ENCODE results near the gene TRIM36.
A peak's percentile ranks its signal among the peaks of the same experiment; 100 is the strongest.

TRIM36 gene, protein sequence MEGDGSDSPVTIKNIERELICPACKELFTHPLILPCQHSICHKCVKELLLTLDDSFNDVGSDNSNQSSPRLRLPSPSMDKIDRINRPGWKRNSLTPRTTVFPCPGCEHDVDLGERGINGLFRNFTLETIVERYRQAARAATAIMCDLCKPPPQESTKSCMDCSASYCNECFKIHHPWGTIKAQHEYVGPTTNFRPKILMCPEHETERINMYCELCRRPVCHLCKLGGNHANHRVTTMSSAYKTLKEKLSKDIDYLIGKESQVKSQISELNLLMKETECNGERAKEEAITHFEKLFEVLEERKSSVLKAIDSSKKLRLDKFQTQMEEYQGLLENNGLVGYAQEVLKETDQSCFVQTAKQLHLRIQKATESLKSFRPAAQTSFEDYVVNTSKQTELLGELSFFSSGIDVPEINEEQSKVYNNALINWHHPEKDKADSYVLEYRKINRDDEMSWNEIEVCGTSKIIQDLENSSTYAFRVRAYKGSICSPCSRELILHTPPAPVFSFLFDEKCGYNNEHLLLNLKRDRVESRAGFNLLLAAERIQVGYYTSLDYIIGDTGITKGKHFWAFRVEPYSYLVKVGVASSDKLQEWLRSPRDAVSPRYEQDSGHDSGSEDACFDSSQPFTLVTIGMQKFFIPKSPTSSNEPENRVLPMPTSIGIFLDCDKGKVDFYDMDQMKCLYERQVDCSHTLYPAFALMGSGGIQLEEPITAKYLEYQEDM

DNA sequence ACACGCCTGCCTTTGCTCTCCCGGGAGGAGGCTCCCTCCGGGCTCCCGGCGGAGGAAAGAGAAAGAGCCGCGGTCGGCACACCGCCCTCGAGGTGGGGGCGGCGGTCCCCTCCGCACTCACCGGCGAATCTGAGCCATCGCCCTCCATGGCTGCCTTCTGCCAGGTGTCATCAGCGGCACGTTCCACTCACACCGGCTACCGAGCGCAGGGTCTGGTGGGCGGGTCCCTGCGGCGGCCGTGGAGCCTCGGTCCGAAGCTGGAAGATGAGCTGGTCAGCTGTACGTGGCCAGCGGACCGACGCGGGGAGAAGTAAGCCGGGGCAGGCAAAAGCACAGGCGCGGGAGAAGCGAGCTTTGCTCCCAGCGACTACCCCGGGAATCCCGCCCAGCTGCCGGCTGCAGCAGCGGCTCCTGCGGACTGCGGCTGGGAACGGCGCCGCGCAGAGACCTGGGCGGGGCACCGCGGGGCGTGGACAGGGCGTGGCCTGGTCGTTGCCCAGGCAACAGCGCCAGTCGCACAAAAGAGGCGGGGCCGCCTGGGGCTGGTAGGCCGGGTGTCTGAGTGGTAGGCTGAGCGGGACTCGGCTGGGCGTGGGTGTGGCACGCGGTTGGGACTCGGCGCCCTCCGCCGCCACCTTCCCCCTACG, at the start of gene TRIM36:
Gene TRIM36 (minus strand): TSS at position 422 of the 647 bp plus-strand sequence. CDS start 274 bp downstream, at position 148.
- peak; percentile 98 for DNase-seq

DNA sequence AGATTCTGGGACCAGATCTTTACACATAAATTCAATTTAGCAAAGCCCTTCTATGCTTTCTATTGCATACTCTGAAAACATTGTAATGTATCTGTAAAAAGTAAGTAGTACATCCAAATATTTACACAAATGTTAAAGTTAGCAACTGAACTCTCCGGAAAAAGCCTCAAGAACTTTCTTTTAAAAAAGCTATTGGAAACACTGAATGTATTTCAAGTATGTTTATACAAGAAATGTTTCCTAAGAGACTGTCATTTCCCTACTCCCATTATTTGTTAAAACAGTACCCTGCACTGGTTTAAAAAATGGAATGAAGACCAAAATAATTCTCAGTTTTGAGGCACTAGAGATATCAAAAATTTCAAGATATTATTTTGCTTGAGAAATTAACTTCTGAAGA, 44.8 kb upstream of the TRIM36 start:
- DNase-seq, result no peak

DNA sequence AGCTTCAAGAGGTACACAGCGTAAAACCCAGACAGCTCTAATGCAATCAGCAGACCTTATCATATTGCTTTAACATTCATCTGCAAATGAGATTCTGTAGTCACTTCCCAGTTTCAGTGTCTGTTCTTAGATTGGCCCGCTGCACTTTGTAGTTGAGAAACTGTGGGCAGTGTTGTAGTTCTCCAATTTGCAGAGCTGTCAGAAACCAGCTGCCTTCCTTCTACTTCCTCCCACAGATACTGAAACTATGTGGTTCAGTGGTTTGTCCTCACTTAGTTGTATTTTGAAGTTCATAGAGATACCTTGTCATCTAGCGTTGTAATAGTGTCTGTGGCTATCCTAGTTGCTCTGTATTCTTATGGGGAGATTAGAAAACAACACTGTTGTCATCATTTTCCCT, 39.6 kb upstream of the TRIM36 start:
- no peak for DNase-seq

DNA sequence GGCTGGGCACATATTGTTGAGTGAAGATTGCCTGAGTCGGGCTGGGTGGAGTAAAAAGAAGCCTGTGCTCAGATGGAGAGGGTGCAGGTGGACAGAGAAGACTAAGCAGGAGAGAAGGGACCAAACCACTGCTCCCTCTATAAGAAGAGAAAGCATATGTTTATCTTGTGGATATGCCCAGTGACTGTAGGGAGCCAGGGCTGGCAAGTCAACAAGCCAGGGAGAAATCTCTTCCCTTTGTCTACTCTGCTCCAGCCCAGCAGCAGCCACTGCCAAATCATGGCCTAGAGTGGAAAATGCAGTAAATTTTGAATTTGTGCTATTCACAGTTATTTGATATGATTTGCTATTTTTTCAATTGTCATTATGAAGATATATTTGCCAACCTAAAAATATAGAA, 33.2 kb upstream of the TRIM36 start:
- DNase-seq, result no peak

DNA sequence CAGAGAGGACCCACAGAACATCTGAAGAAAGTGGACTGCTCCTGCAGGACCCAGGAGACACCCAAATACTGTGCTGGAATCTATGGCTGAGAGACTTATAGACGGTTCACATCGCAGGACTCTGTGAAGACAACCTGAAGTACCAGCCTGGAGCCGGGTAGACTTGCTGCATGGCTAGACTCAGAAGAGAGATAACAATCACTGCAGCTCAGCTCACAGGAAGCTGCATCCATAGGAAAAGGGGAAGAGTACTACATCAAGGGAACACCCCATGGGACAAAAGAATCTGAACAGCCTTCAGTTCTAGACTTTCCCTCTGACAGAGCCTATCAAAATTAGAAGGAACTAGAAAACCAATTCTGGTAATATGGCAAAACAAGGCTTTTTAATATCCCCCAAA, 26.5 kb upstream of the TRIM36 start:
- no peak for DNase-seq

DNA sequence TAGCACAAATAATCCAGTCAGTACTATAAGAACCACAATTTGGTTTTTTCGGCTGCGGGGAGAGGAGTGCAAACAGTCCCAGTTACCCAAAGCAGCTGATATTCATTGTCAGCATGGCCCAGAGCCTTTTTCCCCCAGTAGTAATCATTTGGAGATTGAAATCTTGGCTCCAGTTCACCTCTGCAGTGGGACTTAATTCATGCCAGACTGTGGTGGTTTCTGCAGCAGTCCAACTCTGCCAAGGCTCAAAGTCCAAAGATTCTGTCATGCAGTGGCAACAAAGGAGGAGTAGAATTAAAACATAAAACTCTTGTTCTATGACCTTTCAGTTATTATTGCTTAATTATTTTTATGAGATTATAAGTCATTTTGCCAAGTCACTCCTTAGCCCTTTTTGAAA, 25.0 kb upstream of the TRIM36 start:
- no peak for DNase-seq

DNA sequence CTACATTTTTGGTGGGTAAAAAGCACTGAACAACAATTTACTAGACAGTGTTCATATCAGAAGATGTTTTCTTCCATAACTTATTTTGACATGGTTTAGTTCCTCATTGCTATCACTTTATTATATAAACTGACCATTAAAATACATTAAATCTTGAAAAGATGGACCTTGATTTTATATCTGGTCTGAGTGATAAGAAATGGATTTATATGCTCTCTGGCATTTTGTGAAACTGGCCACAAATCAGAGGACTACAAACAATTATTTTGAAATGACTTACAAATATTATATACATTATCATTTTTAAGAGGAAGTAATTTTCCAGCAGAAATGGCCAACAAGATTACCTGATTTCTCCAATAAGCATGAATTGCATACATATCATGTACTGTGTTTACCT, 23.6 kb upstream of the TRIM36 start:
- DNase-seq, result no peak

DNA sequence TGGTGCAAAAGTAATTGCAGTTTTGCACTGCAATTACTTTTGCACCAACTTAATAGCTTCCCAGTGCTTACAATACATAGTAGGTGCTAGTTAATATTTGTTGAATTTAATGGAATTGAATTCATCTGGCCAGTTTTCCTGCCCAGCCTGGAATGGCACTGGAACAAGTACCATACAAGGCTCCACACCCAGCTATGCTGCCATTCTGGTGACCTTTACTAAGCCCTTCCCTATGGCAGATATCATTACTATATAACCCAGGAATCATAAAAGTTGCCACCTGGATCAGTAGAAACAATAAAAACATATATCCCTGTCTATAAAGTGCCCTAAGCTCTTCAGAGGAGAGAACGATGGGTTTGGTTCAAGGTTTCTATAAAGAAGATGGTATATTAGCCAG, 22.4 kb upstream of the TRIM36 start:
- DNase-seq, result no peak

DNA sequence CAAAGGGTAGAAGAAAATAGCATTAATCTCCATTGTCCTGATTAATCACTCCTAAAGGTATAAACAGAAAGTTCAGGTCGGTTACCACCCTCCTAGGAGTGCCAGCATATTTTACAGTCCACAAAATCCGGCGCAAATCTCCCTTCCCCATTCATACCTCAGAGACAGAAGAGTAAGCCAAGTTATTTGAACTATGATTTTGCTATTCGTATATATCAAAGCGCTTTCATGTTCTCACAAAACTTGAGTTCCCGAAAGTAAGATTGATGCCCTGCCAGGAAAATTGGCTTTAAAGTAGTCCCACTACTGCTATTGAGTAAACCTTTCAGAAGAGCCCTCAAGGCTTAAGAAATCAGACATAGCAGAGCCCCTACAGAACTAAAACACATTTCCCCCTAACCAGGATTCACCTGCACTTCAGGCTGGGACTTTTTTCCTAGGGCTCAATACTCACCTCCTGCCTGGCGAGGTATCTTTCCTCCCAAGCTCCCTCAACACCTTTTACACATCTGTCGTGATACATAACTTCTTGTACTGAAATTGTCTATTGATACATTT, 21.8 kb upstream of the TRIM36 start:
- no peak for DNase-seq

DNA sequence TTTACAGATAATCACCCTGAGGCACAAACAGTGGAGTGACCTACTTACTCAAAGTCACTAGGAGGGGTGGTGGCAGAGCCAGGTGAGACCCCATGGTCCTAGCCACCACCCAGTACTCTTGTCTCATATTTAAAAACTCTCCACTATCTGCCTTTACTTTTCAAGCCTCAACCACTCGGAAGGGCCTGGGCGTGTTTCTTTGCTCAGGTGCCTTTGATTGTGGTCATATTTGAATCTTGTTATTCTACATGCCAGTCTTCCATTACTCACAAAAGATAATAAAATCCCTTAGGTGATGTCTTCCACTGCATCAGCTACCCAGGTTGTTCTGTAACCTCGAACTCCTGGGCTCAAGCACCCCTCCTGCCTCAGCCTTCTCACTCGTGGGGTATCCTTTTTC, 20.7 kb upstream of the TRIM36 start:
- DNase-seq, result no peak

DNA sequence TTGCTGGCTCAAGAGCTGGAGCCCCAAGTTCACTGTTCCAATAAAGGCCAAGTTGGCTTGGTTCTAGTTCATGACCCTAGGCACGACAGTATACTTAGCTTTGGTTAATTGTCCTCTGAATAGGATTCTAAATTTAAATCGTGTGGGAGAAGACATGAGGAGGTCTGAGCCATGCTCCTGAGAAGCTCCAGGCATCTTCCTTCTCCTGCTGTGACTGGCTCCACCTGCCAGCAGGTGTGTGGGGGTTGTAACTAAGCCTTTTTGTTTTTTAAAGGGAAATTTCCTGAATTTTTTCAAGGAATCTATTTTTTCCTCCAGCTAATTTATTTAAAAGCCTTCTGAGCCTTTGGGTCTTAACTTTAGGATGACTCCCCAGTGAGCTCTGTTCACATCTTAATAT, 20.2 kb upstream of the TRIM36 start:
- no peak for DNase-seq

DNA sequence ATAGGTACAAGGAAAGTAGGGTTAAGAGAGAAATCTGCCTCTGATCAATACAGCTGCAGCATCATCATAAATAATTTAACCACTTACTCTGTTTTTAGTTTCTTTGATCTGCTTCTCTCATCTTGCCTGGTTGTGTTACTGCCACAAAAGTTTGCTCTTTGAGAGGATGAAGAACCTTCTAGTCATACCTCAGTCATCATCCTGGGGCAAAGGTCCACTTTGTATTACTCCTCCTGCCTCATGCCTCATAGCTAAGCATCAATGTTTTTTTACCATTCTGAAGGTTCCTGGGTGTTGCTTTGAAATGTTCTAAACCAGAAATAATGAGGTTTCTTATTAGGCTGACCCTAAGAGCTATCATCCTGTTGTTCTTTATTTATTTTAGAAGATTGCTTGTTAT, 17.1 kb upstream of the TRIM36 start:
- no peak for DNase-seq

DNA sequence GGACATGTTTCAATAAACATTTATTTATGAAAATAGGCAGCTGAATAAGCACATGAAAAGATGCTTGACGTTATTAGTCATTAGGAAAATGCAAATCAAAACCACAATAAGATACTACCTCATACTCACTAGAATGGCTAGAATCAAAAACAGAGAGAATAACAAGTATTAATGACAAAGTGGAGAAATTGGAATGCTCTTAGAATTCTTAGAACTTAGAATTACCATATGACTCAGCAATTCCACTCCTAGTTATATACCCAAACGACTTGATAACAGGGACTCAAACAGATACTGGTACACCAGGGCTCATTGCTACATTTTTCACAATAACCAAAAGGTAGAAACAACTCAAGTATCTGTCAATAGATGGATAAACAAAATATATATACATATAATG, 15.1 kb upstream of the TRIM36 start:
- DNase-seq, result peak; percentile 20

DNA sequence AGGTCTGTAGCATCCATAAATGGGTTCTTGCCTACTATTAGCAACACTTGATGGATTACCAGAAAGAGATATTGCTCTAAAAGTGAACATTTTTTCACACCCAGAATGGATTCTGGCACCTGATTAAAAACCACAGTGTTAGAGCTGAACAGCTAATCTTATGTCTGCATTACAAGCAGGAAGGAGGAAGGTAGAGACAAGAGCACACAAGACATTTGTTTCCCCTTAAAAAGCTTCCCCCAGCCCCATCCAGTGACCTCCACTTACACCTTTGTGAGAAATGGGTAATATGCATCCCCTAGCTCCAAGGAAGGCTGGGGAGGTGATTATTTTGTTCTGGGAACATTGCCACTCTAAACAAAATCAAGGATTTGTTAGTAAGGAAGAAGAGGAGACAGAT, 12.0 kb upstream of the TRIM36 start:
- DNase-seq, result no peak

DNA sequence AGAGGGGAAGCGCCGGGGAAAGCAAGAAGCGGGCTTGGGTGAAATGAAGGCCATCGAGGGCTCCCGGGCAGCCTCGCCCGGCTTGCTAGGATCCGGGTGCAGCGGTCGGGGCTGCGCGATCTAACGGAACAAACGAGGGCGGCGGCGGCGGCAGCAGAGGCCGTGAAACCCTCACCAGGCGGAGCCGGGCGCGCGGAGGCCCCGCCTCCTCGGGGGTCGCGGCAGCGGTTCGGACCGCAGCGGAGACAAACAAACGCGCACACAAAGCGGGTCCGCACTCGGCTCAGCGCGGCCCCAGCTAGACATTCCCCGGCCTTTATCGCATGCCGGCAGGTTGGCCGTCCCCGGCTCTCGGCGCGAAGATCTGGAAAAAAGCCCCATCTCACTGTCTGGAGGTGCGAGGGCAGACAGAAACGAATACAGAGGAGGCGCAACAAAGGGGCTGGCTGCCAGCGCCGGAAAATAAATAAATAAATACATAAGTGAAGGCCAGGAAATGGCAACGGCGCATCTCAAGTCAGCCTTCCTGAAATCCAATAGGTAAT, 10.5 kb upstream of the TRIM36 start:
- DNase-seq, result peak; percentile 80

DNA sequence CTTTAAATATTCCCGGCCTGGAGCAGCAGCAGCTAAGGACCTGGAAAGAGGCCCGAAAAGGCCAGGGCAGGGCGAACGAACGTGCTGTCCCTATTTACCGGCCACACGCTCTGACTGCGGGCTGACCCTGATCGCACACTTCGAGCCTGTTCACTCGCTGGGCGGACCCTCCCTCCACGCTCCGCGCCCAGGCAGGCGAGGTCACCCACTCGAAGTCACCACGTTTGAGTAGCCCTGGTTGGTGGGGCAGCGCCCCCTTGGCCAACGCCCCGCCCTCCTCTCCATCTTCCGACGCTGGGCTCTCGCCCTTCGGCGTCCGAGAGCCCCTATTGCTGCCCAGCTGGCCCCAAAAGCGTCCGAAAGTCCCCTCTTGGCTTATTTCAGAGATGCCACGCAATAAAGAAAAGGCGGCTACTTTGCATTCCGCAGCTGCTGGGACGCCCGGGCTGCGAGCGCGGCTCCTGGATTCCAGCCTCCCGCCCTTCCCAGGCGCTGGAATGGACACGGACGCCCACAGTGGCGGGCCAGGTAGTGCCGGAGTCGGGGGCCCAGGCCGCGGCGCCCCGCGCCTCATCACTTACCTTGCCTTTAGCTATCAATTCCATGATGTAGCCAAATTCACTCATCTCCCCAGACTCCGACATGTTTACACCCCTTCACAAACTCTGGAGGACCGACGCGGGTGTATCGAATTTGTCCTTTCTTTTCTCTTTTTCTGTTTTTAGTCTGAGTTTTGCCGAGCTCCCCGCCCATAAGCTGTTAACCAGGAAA, 9.9 kb upstream of the TRIM36 start:
- DNase-seq, result peak; percentile 71

DNA sequence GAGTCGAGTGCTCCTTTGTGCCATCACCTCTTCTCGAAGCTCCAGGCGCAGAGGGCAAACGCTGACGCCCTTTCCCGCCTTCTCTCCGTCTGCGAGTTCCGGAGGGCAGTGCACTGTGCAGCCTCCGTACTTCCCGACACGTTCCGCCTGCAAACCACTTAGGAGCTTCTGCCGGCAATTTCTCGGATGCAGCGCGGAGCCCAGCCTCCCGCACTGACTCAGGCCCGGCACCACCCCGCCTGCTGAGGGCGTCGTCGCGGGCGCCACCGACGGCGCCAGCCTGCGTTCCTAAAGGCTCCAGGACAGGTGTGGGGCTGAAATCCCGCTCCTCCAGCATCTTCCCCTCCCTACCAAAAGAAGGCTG, 9.3 kb upstream of the TRIM36 start:
- DNase-seq, result peak; percentile 79

DNA sequence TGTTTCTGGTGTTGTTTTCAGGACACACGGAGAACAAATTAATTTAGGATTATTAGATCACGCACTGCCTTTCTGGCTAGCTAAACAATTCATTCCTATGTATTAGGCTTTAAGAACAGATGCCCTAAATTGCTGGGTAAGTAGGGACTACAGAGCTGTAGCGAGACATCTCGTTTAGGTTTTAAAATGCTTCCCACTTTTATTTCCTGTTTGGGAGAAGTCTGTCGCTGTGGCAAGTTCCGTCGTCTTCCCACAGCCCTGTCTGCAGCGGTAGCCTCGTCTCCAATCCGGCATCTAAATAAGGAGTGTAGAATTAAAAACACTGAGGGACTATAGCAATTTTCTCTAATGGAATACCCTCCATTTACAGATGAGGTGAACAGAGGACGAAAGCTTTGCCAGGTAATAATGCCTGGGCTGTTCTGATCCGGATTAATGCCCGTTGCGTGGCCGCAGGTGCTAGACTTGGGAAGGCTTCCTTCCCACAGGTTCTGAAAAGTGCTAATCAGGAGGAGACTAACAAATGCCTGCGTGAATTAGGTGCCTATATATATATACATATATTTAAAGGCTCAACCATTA, 1.3 kb upstream of the TRIM36 start:
- peak; percentile 64 for DNase-seq

DNA sequence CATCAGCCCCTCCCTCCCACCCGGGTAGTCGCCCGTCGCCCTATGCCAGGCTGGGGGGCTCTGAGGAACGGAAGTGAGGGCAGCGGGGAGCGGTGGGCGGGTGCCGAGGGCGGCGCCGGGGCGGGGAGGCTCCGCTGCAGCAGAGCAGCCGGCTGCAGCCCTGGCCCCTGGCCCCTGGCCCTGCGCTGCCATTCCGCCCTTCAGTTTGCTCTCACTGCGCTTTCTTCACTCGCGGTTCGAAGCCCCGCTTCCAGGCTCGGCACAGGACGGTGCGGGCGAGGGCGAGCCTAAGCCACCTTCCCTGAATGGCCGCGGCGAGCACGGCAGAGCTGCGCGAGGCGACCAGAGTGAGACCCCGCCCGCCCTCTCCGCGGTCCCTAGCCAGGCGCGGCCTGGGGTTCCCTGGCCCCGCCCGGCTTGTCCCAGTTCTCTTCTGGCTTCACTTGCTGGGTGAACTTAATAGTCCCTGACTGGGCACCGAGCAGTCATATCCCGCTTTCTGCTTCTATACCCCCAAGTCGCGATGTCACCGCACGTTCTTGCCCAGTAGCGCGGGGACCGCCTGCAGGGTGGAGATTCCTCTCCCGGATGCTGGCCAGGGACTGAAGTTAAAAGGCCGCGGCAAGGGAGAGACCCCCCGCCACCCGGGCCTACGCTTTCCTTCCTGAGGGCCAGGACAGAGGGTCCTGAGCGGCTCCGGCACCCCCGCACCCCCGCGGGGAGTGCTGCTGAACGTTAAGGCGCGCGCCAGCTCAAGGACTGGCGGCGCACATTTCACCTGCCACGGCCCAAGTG, 623 bp upstream of the TRIM36 start:
- peak; percentile 93 for DNase-seq

DNA sequence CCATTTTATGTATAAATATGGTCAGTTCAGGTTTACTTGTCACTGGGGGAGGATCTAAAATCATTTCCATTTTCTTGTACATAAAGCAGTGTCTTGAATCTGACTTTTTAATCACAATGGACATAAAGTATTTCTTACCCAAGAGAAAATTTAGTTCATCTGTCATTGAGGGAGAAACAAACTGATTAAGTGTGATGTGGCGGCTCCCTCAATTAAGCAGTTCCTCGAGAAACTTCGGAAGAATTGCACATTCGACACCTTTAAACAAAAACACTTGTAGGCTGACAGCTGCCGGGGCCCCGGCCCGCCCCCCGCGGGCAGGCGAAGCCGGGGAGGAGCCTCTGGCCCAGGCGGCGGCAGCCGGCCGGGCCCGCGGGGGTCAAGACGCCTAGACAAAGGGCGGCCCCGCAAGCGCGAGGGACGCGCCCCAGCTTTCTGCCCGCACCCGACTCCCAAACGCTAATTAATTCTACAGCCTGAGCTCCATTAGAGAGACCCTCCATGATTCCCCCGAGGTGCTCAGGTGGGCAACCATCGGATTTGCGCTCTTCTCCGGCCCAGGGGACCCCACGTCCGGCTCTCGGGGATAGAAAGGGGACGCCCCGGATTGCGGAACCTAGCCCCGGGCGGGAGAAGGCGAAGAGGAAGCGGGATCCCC, 750 bp downstream of the TRIM36 start:
- peak; percentile 75 for DNase-seq
